Loucy (cell line): Measurements from ENCODE around the gene EDAR.

Experiments used
- H2AFZ ChIP-seq: fragments of 200-600 bp; sonication (generic); 2 replicates; pipeline ENCODE4 v1.6.0; 2016; ENCODE audit warnings: antibody characterized with exemption, mild to moderate bottlenecking, low read length, moderate library complexity
- H3F3A ChIP-seq: fragments of 200-600 bp; 2 replicates; pipeline ENCODE4 v1.6.0; 2016; ENCODE audit warnings: antibody characterized with exemption, low read depth, mild to moderate bottlenecking
- H3K27me3 ChIP-seq: fragments of 200-600 bp; sonication (generic); 2 replicates; pipeline ENCODE4 v1.6.1; 2014; ENCODE audit warnings: low read length, mild to moderate bottlenecking; ENCODE audit not compliant: insufficient read depth, poor library complexity, severe bottlenecking
- H3K36me3 ChIP-seq: fragments of 200-600 bp; sonication (generic); 2 replicates; pipeline ENCODE4 v1.6.1; 2016; ENCODE audit warnings: low read length; ENCODE audit not compliant: insufficient read depth
- H3K4me1 ChIP-seq: fragments of 200-600 bp; sonication (generic); 2 replicates; pipeline ENCODE4 v1.5.1; 2014; ENCODE audit warnings: low read length, mild to moderate bottlenecking; ENCODE audit not compliant: insufficient read depth, poor library complexity, severe bottlenecking
- H3K4me2 ChIP-seq: fragments of 200-600 bp; sonication (generic); 2 replicates; pipeline ENCODE4 v1.6.0; 2014; ENCODE audit warnings: antibody characterized with exemption, low read length, low read depth, mild to moderate bottlenecking; ENCODE audit not compliant: poor library complexity, severe bottlenecking
- H3K4me3 ChIP-seq: fragments of 200-600 bp; sonication (generic); 2 replicates; pipeline ENCODE4 v1.5.1; 2014; ENCODE audit warnings: low read length, mild to moderate bottlenecking, mixed read lengths; ENCODE audit not compliant: poor library complexity, severe bottlenecking
- H3K79me2 ChIP-seq: fragments of 200-600 bp; sonication (generic); 2 replicates; pipeline ENCODE4 v1.6.1; 2014; ENCODE audit warnings: low read length; ENCODE audit not compliant: insufficient read depth
- H3K9ac ChIP-seq: fragments of 200-600 bp; sonication (generic); 2 replicates; pipeline ENCODE4 v1.6.0; 2014; ENCODE audit warnings: mild to moderate bottlenecking, low read depth, low read length, moderate library complexity; ENCODE audit not compliant: poor library complexity, severe bottlenecking
- H3K9me2 ChIP-seq: fragments of 200-600 bp; sonication (generic); replicated peaks from 2 replicates; pipeline ENCODE4 v1.6.1; 2016; ENCODE audit warnings: low read depth, low read length, mixed read lengths
- H3K9me3 ChIP-seq: fragments of 200-600 bp; sonication (generic); 2 replicates; pipeline ENCODE4 v1.6.1; 2014; ENCODE audit warnings: mild to moderate bottlenecking, antibody characterized with exemption, low read length, low read depth; ENCODE audit not compliant: insufficient read depth
- H4K20me1 ChIP-seq: fragments of 200-600 bp; sonication (generic); 2 replicates; pipeline ENCODE4 v1.6.0; 2014; ENCODE audit warnings: antibody characterized with exemption, low read length, mild to moderate bottlenecking; ENCODE audit not compliant: insufficient read depth, poor library complexity, severe bottlenecking
- CTCF ChIP-seq: fragments of 200-600 bp; sonication (generic); conservative IDR thresholded peaks from 2 replicates; pipeline ENCODE4 v1.5.1; 2014; ENCODE audit warnings: mild to moderate bottlenecking, antibody characterized with exemption, low read length
- EZH2phosphoT487 ChIP-seq: fragments of 200-600 bp; IDR thresholded peaks from 2 replicates; pipeline ENCODE4 v1.6.1; 2018; ENCODE audit warnings: antibody characterized with exemption, mild to moderate bottlenecking, moderate library complexity, borderline replicate concordance

Gene EDAR

GRCh38 chr2:108908713-108909070 lies 80.3 kb downstream of the EDAR start:
- Histone ChIP-seq H3K4me1 (peaks cover 5% of the 10 kb centered on the region), H3K9ac (no peak overlapping the region), H3K79me2 (no peaks in the 10 kb centered on the region), H3K4me2 (no peak overlapping the region), H4K20me1 (no peaks in the 10 kb centered on the region), H3K9me3 (no peaks in the 10 kb centered on the region), H3K9me2 (no peaks in the 10 kb centered on the region), H3F3A (no peaks in the 10 kb centered on the region), H3K4me3 (no peak overlapping the region), H2AFZ (no peak overlapping the region), H3K36me3 (no peaks in the 10 kb centered on the region), H3K27me3 (no peaks in the 10 kb centered on the region)
- no peak for TF ChIP-seq CTCF
- TF ChIP-seq EZH2phosphoT487 = no peak

- Histone ChIP-seq H3K4me2 (no peak overlapping the region), H3K9me3 (no peaks in the 10 kb centered on the region), H3K9ac (no peak overlapping the region), H3F3A (no peaks in the 10 kb centered on the region), H3K4me3 (no peak overlapping the region), H3K4me1 (peaks cover 5% of the 10 kb centered on the region), H2AFZ (no peak overlapping the region), H4K20me1 (no peaks in the 10 kb centered on the region), H3K36me3 (no peaks in the 10 kb centered on the region), H3K9me2 (no peaks in the 10 kb centered on the region), H3K27me3 (no peaks in the 10 kb centered on the region), H3K79me2 (no peaks in the 10 kb centered on the region)
- TF ChIP-seq CTCF = no peak
- TF ChIP-seq EZH2phosphoT487 = no peak
Measured at GRCh38 chr2:108907822-108908712, 81.0 kb downstream of the EDAR start.

GRCh38 chr2:108906403-108907077 lies 82.5 kb downstream of the EDAR start:
- no peak overlapping the region for H3K4me2 ChIP-seq
- no peaks in the 10 kb centered on the region for H3K27me3 ChIP-seq
- no peaks in the 10 kb centered on the region for H3K9me3 ChIP-seq
- H3K4me1 ChIP-seq = peaks cover 5% of the 10 kb centered on the region
- H3K79me2 ChIP-seq = no peaks in the 10 kb centered on the region
- H3K36me3 ChIP-seq = no peaks in the 10 kb centered on the region
- TF ChIP-seq CTCF = no peak
- TF ChIP-seq EZH2phosphoT487 = no peak
- no peaks in the 10 kb centered on the region for H4K20me1 ChIP-seq
- H3K4me3 ChIP-seq = no peak overlapping the region
- H3K9me2 ChIP-seq = no peaks in the 10 kb centered on the region
- H2AFZ ChIP-seq = no peak overlapping the region
- H3F3A ChIP-seq = no peaks in the 10 kb centered on the region
- H3K9ac ChIP-seq = no peak overlapping the region
